Measurements from ENCODE around the gene ENTPD1.
"Not testable (repeated sequence)": the region's sequence is repeated elsewhere in the genome, so short reads cannot be mapped to it uniquely, and the experiment has no call there.

The ENTPD1 gene

DNA sequence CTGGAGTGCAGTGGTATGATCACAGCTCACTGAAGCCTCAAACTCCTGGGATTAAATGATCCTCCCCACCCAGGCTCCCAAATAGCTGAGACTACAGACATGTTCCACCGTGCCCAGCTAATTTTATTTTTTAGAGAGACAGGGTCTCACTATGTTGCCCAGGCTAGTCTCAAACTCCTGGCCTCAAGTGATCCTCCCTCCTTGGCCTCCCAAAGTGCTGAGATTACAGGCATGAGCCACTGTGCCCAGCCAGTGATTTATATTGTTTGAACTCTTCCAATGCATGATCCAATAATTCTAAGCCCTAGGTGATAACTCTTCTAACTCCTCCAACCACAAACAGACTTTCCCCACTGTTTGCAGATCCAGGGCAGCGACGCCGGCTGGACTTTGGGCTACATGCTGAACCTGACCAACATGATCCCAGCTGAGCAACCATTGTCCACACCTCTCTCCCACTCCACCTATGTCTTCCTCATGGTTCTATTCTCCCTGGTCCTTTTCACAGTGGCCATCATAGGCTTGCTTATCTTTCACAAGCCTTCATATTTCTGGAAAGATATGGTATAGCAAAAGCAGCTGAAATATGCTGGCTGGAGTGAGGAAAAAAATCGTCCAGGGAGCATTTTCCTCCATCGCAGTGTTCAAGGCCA is 110.0 kb downstream of the ENTPD1 start:
- DNase-seq (ENCODE audit: low read depth), result no peak

DNA sequence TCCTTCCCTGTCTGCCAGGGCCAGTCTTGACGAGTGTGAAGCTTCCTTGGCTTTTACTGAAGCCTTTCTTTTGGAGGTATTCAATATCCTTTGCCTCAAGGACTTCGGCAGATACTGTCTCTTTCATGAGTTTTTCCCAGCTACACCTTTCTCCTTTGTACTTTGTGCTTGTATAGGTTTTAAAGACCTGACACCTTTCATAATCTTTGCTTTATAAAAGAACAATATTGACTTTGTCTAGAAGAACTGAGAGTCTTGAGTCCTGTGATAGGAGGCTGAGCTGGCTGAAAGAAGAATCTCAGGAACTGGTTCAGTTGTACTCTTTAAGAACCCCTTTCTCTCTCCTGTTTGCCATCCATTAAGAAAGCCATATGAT is 110.5 kb downstream of the ENTPD1 start:
- DNase-seq (ENCODE audit: low read depth), result no peak

DNA sequence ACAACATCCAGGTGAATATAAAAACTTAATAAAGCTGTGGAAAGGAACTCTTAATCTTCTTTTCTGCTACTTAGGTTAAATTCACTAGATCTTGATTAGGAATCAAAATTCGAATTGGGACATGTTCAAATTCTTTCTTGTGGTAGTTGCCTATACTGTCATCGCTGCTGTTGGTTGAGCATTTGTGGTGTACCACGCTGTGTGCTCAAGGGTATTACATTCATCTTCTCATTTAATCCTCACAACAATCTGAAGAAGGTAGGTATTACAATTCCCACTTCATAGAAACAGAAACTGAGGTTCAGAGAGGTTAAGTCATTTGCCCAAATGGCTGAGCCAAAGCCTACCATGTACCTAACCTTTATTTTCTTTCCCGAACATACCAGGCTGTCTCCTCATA is 111.9 kb downstream of the ENTPD1 start:
- DNase-seq (ENCODE audit: low read depth), result no peak

DNA sequence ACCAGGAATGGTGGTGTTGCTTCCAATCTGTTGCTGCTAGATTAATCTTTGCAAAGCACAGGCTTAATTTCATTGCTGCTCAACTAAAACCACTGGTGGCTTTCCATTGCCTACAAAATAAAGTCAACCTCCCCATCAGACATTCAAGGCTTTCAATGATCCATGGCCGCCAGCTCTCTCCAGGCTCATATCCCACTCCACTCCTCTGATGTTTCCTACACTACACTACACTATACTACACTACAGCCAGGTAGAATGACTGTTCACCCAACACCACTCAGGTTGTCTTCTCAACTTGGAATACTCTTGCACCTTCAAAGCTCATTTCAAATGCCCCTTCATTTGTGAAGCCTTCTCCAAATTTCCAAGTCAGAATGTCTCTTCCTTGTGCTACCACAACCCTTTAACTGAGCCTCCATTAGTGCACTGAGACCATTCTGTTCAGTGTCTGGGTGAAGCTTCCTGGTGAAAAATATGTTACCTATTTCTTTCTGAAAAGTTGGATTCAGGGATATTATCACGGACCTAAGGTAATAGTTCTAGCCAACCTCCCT is 116.3 kb downstream of the ENTPD1 start:
- DNase-seq (ENCODE audit: low read depth), result no peak

DNA sequence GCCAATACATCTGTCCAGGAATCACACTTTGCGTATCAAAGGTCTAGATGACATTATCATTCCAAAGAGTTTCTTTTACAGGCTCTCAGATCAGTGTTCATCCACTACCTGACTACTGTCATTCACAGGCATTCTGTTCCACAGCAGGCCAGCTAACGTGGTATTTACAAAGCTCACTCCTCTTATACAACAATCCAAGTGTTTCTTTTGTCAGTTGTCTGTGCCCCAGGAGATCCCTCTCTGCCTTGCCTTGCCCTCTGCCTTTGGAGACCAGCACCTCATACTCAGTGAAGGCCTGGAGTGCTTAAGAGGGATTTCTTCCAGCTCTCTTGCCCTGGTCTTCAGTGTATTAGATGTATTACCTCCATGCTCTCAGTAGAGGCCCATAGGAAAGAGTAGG is 117.2 kb downstream of the ENTPD1 start:
- no peak for DNase-seq (ENCODE audit: low read depth)

DNA sequence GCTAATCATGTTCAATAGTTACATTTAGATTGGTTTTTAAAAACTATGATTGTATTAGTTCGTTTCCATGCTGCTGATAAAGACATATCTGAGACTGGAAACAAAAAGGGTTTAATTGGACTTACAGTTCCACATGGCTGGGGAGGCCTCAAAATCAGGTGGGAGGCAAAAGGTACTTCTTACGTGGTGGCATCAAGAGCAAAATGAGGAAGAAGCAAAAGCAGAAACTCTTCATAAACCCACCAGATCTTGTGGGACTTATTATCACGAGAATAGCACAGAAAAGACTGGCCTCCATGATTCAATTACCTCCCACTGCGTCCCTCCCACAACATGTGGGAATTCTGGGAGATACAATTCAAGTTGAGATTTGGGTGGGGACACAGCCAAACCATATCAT is 117.7 kb downstream of the ENTPD1 start:
- DNase-seq (ENCODE audit: low read depth), result no peak

DNA sequence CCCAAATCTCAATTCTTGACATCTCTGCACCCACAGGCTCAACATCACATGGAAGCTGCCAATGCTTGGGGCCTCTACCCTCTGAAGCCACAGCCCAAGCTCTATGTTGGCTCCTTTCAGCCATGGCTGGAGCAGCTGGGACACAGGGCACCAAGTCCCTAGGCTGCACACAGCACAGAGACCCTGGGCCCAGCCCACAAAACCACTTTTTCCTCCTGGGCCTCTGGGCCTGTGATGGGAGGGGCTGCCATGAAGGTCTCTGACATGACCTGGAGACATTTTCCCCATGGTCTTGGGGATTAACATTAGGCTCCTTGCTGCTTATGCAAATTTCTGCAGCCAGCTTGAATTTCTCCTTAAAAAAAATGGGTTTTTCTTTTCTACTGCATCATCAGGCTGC is 118.8 kb downstream of the ENTPD1 start:
- DNase-seq (ENCODE audit: low read depth), result not testable (repeated sequence)

DNA sequence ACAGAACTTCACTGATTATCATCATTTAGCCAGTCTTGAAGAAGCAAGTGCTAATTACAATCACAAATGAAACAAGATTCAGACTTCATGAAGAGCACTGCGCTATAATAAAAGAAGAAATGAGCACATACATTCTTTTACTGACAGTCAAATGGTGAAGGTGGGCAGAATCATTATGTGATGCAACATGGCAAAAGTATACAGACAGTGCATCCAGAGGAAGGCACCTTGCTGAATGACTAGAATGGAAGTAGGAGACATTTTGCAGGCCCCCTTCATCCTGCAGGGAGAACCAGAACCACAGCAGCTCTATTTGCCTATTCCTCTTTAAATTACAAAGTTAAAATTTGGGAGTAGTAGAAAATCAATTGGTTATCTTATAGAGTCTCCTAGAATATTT is 120.8 kb downstream of the ENTPD1 start:
- no peak for DNase-seq (ENCODE audit: low read depth)

DNA sequence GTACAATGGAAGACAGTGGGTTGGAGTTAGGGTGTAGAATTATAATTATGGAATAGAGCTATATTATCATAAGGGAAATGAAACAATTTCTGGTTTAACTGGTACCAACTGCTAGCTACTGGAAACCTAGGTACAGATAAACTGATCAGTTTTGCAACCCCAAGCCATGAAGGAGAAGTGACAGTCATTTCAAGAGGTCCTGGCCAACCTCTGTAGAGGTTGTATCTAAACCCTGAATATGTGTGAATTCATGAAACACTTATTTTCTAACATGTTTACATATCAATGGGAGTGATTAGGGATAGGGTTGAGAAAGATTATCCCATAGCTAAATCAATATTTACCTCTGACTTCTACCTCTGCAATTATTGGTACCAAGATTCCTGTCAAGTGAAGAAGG is 121.9 kb downstream of the ENTPD1 start:
- no peak for DNase-seq (ENCODE audit: low read depth)

DNA sequence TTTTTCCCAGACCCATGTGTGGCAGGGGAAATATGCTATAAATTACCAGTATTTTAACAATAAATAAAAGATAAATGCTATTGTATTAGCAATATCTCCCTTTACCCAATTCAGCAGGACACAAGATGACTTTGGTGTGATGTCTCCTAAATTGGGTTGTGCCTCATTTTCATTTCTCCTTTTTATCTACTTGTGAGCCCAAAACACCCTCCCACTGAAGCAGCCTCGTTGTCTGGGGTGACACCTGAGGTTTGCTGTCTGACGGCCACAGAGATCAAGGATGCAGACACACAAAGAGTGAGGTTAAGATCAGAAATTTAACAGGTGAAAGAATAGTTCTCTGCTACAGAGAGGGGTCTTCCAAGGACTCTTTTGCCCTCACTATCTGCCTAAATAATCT is 124.7 kb downstream of the ENTPD1 start:
- DNase-seq (ENCODE audit: low read depth), result no peak

DNA sequence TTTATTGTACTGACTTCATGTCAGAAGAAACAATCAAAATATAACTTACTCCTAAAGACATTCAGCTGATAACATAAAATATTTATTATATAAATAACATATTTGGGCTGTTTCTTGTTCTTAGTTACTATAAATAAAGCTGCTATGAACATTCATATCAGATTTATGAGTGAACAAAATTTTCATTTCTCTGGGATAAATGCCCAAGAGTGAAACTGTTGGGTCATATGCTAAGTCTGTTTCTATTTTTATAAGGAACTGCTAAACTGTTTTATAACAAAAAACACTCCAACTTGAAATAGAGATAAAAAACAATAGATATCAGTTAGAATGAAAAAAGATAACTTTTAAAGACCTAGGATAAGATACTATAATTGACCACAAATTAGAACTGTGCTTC is 125.4 kb downstream of the ENTPD1 start:
- no peak for DNase-seq (ENCODE audit: low read depth)

DNA sequence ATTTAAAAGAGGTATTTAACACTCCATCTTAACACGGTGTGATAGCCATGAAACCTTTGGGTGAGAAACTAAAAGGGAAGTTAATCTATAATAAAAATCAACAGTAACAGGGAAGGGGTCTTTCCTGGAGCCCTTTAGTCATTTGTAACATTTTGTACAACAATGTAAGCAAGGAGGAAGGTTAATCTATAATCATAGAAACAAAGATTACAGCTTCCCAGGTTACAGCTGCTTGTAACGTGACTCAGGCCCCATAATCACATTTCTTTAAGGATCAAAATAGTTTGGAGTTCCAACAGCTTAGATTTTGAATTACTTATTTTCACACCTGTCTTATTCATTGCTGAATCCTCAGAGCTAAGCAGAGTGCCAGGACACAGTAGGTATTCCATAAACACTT is 133.9 kb downstream of the ENTPD1 start:
- DNase-seq (ENCODE audit: low read depth), result no peak

DNA sequence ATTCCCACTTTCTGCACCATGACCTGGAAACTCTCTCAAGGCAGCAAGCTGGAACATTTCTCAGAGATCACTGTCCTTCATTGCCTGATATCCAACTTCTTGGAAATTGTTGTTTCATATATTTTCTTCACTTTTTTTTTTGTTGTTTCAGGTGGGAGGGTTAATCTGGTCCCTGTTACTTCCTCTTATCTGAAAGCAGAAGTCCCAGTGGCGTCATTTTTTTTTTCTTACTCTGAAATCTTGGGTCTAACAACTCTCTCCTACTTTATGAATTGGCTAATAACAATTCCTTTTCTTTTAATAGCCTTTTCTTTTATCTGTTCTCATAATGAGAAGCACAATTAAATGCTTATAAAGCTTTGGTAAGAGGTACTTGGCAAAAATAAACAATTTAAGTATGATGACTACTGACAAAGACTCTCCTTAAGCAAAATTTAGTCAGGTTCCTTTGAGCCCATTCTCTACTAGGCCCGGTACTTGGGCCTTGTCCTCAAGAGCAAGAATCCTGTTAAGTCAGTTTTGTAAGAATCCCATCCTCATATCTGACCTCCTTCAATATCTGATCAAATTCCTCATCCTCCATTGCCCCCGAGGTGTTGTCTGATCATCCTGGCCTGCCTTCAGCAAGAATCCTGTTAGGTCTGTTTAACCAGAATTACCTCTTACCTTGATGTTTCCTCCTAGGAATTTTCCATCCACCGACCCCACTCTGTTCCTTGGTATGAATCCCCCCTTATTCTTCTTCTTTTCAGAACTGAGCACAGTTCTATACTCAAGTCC is 140.3 kb downstream of the ENTPD1 start:
- no peak for DNase-seq (ENCODE audit: low read depth)

DNA sequence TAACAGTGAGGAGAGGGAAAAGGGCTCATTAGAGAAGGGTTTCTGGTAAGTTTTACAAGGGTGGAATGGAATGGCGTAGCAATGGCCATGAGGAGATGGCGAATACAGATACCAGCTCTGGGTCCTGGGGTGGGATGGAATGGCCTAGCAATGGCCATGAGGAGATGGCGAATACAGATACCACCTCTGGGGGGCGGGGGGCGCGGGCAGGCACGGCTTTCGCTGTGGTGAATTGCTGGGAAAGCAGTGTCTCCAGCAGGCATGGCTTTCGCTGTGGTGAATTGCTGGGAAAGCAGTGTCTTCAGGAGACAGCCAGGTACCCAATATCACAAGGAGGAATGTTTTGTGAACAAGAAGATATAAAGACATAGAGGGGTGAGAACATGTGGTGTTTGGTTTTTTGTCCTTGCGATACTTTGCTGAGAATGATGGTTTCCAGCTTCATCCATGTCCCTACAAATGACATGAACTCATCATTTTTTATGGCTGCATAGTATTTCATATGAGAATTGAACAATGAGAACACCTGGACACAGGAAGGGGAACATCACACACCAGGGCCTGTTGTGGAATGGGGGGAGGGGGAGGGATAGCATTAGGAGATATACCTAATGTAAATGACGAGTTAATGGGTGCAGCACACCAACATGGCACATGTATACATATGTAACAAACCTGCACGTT is 150.1 kb downstream of the ENTPD1 start:
- DNase-seq (ENCODE audit: low read depth), result not testable (repeated sequence)

DNA sequence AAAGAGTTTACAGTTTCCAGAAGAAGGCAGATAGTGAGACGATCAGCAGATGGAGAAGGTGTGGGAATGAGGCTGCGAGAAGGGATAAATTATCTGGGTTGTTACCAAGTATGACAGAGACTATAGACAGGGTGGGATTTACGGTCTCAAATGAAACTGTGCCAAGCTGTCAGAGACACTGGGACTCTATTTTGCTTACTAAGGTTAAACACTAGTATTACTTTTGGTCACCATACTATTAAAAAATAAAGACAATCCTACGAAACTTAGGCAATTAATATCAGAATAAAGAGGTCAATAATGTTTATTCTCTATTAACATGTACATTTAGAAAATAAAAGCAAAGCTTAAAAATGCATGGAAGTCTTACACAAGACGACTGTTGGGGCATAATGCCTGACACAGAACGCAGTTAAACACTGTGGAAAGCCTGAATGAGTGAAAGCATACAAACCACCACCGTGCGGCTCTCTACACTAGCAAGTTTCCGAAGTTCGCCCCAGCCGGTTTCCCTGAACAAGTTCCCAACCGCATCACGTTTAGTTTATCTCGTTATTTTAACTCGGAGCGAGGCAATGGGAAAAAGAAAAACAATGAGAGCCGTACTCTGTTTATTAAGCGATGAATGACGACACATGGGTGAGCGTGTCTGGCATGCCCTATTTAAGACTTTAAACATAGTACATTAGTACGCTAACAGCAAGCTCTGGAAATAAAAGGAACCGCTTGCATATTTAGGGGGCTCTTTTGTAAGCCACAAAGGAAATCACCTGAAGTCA is 150.9 kb downstream of the ENTPD1 start:
- DNase-seq (ENCODE audit: low read depth), result peak; percentile 0

DNA sequence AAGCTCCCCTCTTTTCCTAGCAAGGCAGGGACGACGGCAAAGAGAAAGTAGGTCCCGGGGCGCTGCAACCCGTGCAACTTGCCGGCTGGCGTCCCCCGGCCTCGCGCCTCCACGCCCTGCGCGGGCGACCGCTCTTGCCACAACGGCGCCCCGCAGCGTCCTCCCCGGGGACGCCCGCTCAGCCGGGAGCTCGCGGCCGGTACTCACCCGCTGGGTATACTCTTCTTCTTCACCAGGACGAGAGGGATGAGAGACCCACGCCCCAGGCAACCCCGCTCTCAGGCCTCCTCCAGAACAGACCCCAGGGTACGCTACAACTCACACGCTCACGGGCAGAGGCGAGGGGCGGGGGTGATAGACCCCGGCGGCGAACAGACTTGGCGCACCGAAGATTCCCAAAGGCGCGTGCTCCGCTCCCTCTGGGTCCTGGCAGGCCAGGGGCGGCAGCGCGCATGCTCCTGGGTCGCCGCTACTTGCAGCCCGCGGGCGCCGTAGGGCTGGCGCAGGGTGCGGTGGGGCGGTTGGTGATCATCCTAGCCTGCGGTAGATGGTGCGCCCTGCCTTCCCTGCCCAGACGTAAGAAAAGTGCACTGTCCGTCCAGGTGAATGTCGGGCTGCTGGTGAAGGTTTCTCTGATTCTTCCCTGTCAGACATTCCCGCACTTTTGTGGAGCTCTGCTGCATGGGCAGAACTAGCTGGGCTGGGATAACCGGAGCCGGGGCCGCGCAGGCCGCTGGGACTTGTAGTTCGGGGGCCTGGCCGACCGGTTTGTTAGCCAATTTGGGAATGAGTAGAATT is 151.7 kb downstream of the ENTPD1 start, which contains the start of gene CC2D2B:
CC2D2B (plus strand) TSS at position 520 of the 798 bp plus-strand sequence. CDS start 3,349 bp downstream, outside the sequence.
- DNase-seq (ENCODE audit: low read depth), result peak; percentile 27

DNA sequence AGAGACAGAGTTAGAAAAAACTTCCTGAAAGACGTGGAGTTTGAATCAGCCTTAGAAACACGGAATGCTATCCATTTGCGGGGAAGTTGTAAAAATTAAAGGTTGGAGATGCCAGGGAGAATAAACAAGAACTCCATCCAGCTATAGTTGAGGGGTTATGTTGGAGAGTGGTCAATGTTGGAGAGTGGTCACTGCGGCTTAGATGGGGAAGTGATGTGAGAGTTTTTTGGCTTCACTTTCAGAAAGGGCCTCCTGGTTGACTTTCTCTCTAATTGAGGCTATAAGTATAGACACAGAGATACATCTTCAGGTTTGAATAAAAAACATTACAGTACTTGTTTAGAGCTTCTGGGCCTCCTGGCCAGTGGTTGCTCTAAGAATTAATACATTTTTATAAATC is 152.5 kb downstream of the ENTPD1 start:
- DNase-seq (ENCODE audit: low read depth), result no peak

DNA sequence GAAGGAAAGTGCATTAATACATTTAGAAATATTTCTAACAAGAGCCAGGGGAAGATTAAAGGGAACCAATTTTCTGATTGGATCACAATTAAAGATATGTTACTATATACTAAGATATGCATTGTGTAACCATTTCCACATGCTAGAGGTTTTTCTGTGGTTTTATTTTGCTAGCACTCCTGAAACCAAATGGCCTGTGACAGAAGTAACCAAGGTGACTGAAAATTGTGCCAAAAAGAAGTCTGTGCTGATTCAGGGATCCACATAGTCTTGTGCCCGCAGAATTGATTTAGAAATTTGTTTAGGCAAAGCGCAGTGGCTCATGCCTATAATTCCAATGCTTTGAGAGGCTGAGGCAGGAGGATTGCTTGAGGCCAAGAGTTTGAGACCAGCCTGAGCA is 153.6 kb downstream of the ENTPD1 start:
- DNase-seq (ENCODE audit: low read depth), result no peak

DNA sequence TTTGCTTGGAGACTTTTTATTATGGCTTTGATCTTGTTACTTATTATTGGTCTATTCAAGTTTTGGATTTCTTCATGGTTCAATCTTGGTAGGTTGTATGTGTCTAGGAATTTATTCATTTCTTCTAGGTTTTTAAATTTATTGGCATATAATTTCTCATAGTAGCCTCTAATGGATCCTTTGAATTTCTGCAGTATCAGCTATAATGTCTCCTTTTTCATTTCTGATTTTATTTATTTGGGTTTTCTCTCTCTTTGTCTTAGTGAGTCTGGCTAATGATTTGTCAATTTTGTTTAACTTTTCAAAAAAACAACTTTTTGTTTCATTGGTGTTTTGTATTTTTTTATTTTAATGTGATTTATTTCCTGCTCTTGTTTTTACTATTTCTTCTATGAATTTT is 160.1 kb downstream of the ENTPD1 start:
- DNase-seq (ENCODE audit: low read depth), result not testable (repeated sequence)
